Mesangial cell (primary cell): ENCODE data around the gene ANKK1. TPM values are rescaled to one million over a fixed set of nuclear protein-coding genes. Genes with fewer than 3 reads are reported as not detected.

Experiments
- total RNA-seq: library from RNA; depleted of rRNA; stranded (reverse); fragments of >200 nt; gene quantifications from 2 replicates; pipeline ENCODE4 v1.2.3, GENCODE V29; 2015

The ANKK1 gene, protein sequence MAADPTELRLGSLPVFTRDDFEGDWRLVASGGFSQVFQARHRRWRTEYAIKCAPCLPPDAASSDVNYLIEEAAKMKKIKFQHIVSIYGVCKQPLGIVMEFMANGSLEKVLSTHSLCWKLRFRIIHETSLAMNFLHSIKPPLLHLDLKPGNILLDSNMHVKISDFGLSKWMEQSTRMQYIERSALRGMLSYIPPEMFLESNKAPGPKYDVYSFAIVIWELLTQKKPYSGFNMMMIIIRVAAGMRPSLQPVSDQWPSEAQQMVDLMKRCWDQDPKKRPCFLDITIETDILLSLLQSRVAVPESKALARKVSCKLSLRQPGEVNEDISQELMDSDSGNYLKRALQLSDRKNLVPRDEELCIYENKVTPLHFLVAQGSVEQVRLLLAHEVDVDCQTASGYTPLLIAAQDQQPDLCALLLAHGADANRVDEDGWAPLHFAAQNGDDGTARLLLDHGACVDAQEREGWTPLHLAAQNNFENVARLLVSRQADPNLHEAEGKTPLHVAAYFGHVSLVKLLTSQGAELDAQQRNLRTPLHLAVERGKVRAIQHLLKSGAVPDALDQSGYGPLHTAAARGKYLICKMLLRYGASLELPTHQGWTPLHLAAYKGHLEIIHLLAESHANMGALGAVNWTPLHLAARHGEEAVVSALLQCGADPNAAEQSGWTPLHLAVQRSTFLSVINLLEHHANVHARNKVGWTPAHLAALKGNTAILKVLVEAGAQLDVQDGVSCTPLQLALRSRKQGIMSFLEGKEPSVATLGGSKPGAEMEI
- total RNA-seq: 0.13 TPM in 1 of 2 replicates, not detected in the other

DNA sequence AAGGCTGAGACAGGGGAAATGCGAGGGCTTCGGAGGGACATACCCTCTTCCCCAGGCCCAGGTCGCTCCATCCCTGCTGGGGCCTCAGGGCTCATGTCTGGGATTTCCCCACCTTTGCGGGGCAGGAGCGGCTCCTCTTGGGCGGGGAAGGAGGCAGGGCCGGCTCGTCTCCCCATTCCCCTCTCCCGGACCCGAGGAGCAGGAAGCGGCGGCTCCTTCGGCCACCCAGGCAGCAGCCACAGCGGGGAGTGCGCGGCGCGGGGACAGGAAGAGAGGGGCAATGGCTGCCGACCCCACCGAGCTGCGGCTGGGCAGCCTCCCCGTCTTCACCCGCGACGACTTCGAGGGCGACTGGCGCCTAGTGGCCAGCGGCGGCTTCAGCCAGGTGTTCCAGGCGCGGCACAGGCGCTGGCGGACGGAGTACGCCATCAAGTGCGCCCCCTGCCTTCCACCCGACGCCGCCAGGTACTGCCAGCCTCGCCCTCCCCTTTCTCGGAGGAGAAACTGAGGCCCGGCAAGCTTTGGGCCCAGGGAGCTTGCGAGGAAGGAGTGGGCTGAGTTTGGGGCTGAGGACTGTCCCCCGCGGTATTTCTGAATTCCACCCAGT is at the start of gene ANKK1:
Gene ANKK1 (plus strand): TSS at position 175 of the 607 bp plus-strand sequence. CDS start 106 bp downstream, at position 281.

Other genes starting within 250 kb of the ANKK1 start
- gene TTC12, start 73.2 kb upstream of the ANKK1 start, total RNA-seq: 6.4 and 13.7 TPM in 2 replicates
- 0.63 TPM in 1 of 2 replicates, not detected in the other for gene DRD2, start 87.6 kb downstream of the ANKK1 start, total RNA-seq